ENCODE data around the gene RTL10.

RTL10 gene

DNA sequence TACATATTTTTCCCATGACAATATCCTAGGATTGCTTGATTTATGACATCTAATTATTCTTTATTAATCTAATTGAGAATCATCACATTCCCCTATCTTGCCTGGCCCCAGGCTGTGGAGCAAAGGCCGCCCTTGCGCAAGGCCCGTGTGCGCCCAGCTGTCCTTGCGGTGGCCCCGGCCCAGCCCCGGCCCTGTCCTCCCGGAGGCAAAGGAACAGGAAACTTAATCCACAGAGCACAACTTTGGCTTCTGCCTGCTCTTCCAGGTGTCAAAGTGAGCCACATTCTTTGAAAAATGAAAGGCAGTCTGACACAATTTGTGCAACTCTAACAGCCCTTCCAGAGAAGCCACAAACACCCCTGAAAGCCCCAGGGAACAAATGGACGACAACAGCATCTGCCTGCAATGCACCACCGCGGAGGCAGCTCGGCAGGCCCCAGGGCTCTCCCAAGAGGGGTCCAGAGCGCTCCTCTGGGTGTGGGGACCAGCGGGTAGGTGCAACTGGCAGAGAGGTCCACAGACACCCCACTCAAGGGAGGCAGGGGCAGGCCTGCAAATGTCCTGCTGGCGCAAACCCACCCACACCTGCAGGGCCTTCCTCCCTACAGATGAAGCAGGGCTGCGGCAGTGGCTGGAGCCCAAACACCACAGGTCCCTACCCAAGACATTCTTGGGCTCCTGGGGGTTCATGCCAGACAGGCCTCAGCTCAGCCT lies 30.3 kb downstream of the RTL10 start:
- peak; percentile 19 for DNase-seq
- ATAC-seq (ENCODE audit: insufficient read depth, low read depth): peak; percentile 24; the same call in 1 of the 3 replicates
- Histone ChIP-seq H3K4me2 (ENCODE audit: insufficient read depth, low read length) (no peak overlapping the region), H3K79me2 (ENCODE audit: insufficient read depth, low read length) (peaks cover 46% of the 10 kb centered on the region), H3K27me3 (ENCODE audit: insufficient read depth, low read length, poor library complexity) (no peaks in the 10 kb centered on the region), H3K27ac (ENCODE audit: low read length) (peak overlapping the region; percentile 25; the same call in 1 of the 2 replicates), H2AFZ (ENCODE audit: low read depth, low read length) (no peak overlapping the region), H3K9ac (ENCODE audit: low read depth, low read length) (no peak overlapping the region), H3K9me3 (ENCODE audit: insufficient read depth, low read length, severe bottlenecking) (no peaks in the 10 kb centered on the region), H4K20me1 (ENCODE audit: insufficient read depth, low read length) (peaks cover 33% of the 10 kb centered on the region), H3K36me3 (ENCODE audit: insufficient read depth, low read length) (peaks cover 22% of the 10 kb centered on the region), H3K4me3 (ENCODE audit: low read depth in 1 of 2, low read length in 2 of 2) (no peak overlapping the region), H3K4me1 (ENCODE audit: insufficient read depth, low read length) (no peaks in the 10 kb centered on the region)
- TF ChIP-seq, protein P1, sequence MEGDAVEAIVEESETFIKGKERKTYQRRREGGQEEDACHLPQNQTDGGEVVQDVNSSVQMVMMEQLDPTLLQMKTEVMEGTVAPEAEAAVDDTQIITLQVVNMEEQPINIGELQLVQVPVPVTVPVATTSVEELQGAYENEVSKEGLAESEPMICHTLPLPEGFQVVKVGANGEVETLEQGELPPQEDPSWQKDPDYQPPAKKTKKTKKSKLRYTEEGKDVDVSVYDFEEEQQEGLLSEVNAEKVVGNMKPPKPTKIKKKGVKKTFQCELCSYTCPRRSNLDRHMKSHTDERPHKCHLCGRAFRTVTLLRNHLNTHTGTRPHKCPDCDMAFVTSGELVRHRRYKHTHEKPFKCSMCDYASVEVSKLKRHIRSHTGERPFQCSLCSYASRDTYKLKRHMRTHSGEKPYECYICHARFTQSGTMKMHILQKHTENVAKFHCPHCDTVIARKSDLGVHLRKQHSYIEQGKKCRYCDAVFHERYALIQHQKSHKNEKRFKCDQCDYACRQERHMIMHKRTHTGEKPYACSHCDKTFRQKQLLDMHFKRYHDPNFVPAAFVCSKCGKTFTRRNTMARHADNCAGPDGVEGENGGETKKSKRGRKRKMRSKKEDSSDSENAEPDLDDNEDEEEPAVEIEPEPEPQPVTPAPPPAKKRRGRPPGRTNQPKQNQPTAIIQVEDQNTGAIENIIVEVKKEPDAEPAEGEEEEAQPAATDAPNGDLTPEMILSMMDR (IDR thresholded peaks at IDR 0.05; ENCODE audit: borderline replicate concordance, extremely low read depth, low read length, poor library complexity, severe bottlenecking): no peak
- no peak for TF ChIP-seq EZH2 (IDR thresholded peaks at IDR 0.05; ENCODE audit: borderline replicate concordance, low read depth, low read length, severe bottlenecking)

- H3K4me2 ChIP-seq (ENCODE audit: insufficient read depth, low read length): no peak overlapping the region
- H4K20me1 ChIP-seq (ENCODE audit: insufficient read depth, low read length): peaks cover 38% of the 10 kb centered on the region
- TF ChIP-seq, protein P1 (IDR thresholded peaks at IDR 0.05; ENCODE audit: borderline replicate concordance, extremely low read depth, low read length, poor library complexity, severe bottlenecking): no peak
- no peak for TF ChIP-seq EZH2 (IDR thresholded peaks at IDR 0.05; ENCODE audit: borderline replicate concordance, low read depth, low read length, severe bottlenecking)
- no peak for ATAC-seq (ENCODE audit: insufficient read depth, low read depth)
- no peaks in the 10 kb centered on the region for H3K4me1 ChIP-seq (ENCODE audit: insufficient read depth, low read length)
- no peak overlapping the region for H2AFZ ChIP-seq (ENCODE audit: low read depth, low read length)
- H3K27me3 ChIP-seq (ENCODE audit: insufficient read depth, low read length, poor library complexity): no peaks in the 10 kb centered on the region
- H3K36me3 ChIP-seq (ENCODE audit: insufficient read depth, low read length): peaks cover 27% of the 10 kb centered on the region
- no peaks in the 10 kb centered on the region for H3K9me3 ChIP-seq (ENCODE audit: insufficient read depth, low read length, severe bottlenecking)
- peak overlapping the region; percentile 44; the same call in 1 of the 2 replicates for H3K27ac ChIP-seq (ENCODE audit: low read length)
- DNase-seq: peak; percentile 8
- no peak overlapping the region for H3K9ac ChIP-seq (ENCODE audit: low read depth, low read length)
- peaks cover 44% of the 10 kb centered on the region for H3K79me2 ChIP-seq (ENCODE audit: insufficient read depth, low read length)
- H3K4me3 ChIP-seq (ENCODE audit: low read depth in 1 of 2, low read length in 2 of 2): no peak overlapping the region
Measured at GRCh38 chr22:19823902-19824211, 30.8 kb downstream of the RTL10 start.

DNA sequence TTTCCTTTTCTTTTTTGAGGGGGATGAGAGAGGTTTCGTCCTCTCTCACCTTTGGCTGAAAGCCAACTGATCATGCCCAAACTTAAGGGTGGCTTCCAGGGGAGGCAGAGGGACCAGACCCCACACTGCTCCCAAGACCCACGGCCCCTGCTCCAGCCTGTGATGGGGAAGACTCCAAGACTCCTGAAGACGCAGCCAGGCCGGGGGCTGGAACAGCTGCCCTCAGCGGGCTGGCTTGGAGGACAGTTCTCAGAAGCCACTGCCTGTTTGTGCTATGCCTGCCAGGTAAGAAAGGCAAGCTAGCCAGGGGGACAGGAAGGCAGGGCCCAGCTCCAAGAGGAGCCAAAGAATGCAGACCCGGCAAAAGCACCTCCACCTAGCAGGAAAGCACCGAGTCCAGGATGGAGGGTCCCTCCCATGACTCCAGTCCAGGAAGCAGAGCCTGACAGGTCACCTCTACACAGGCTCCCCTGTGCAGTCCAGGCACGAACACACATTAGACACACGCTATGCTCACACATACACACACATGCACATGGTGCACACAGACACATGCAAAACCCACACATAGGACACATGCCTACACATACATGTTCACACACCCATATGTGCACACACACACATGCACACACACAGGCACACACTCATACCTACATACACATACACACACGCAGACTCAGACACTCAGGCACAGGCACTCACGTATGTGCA lies 31.3 kb downstream of the RTL10 start:
- DNase-seq (peak; percentile 3), ATAC-seq (ENCODE audit: insufficient read depth, low read depth) (no peak)
- Histone ChIP-seq H3K4me3 (ENCODE audit: low read depth in 1 of 2, low read length in 2 of 2) (no peak overlapping the region), H4K20me1 (ENCODE audit: insufficient read depth, low read length) (peaks cover 38% of the 10 kb centered on the region), H3K4me2 (ENCODE audit: insufficient read depth, low read length) (no peak overlapping the region), H3K9ac (ENCODE audit: low read depth, low read length) (no peak overlapping the region), H3K27ac (ENCODE audit: low read length) (peak overlapping the region; percentile 44; the same call in 1 of the 2 replicates), H2AFZ (ENCODE audit: low read depth, low read length) (no peak overlapping the region), H3K36me3 (ENCODE audit: insufficient read depth, low read length) (peaks cover 32% of the 10 kb centered on the region), H3K79me2 (ENCODE audit: insufficient read depth, low read length) (peaks cover 44% of the 10 kb centered on the region), H3K9me3 (ENCODE audit: insufficient read depth, low read length, severe bottlenecking) (no peaks in the 10 kb centered on the region), H3K27me3 (ENCODE audit: insufficient read depth, low read length, poor library complexity) (no peaks in the 10 kb centered on the region), H3K4me1 (ENCODE audit: insufficient read depth, low read length) (no peaks in the 10 kb centered on the region)
- TF ChIP-seq, protein P1 (IDR thresholded peaks at IDR 0.05; ENCODE audit: borderline replicate concordance, extremely low read depth, low read length, poor library complexity, severe bottlenecking): no peak
- TF ChIP-seq EZH2 (IDR thresholded peaks at IDR 0.05; ENCODE audit: borderline replicate concordance, low read depth, low read length, severe bottlenecking): no peak
